Fibroblast of lung (primary cell): ENCODE data around the gene PIK3CA. TPM values are rescaled to one million over a fixed set of nuclear protein-coding genes. Genes with fewer than 3 reads are reported as not detected.
A peak's percentile ranks its signal among the peaks of the same experiment; 100 is the strongest.

Experiments used
- DNase-seq, 2 donors: peaks; one replicate each; pipeline versions ENCODE4 v3.0.0 to v3.0.0-alpha.2; 2010; ENCODE audit warnings: low read depth in 2 of 2
- H2AFZ ChIP-seq: 2 replicates; pipeline ENCODE4 v1.5.1; 2012; ENCODE audit warnings: low read length, control low read depth, inconsistent platforms
- H3K27ac ChIP-seq: 2 replicates; pipeline ENCODE4 v1.5.1; 2011; ENCODE audit warnings: low read length, control low read depth; ENCODE audit not compliant: insufficient read depth
- H3K27me3 ChIP-seq: 2 replicates; pipeline ENCODE4 v1.5.1; 2011; ENCODE audit warnings: mild to moderate bottlenecking, low read length; ENCODE audit not compliant: control insufficient read depth, insufficient read depth
- H3K36me3 ChIP-seq: 2 replicates; pipeline ENCODE4 v1.5.1; 2011; ENCODE audit warnings: low read length; ENCODE audit not compliant: control insufficient read depth, insufficient read depth
- H3K4me1 ChIP-seq: 2 replicates; pipeline ENCODE4 v1.5.1; 2011; ENCODE audit warnings: low read length; ENCODE audit not compliant: control insufficient read depth, insufficient read depth; ENCODE audit errors: extremely low read depth
- H3K4me2 ChIP-seq: 2 replicates; pipeline ENCODE4 v1.5.1; 2011; ENCODE audit warnings: low read length, control low read depth; ENCODE audit not compliant: insufficient read depth; ENCODE audit errors: extremely low read depth
- H3K4me3 ChIP-seq, 4 experiments: fragments of 200-600 bp in 1 of 4; sonication (generic) in 1 of 4; replicated peaks in 1 of 4; 2 replicates each; pipeline ENCODE4 v1.5.1; 2011 to 2016; ENCODE audit warnings: low read length in 4 of 4, low read depth in 3 of 4, mild to moderate bottlenecking in 3 of 4, control low read depth in 2 of 4, inconsistent platforms in 1 of 4, mixed read lengths in 1 of 4; ENCODE audit not compliant: insufficient read depth in 1 of 4; ENCODE audit errors: control extremely low read depth in 1 of 4
- H3K79me2 ChIP-seq: 2 replicates; pipeline ENCODE4 v1.5.1; 2012; ENCODE audit warnings: mild to moderate bottlenecking, low read length, inconsistent platforms; ENCODE audit not compliant: control insufficient read depth, insufficient read depth
- H3K9ac ChIP-seq: 2 replicates; pipeline ENCODE4 v1.5.1; 2011; ENCODE audit warnings: mild to moderate bottlenecking, low read length, control low read depth; ENCODE audit not compliant: insufficient read depth
- H3K9me3 ChIP-seq: 2 replicates; pipeline ENCODE4 v1.5.1; 2012; ENCODE audit warnings: low read depth, low read length; ENCODE audit not compliant: control insufficient read depth, insufficient read depth
- H4K20me1 ChIP-seq: 2 replicates; pipeline ENCODE4 v1.5.1; 2011; ENCODE audit warnings: low read length; ENCODE audit not compliant: control insufficient read depth, insufficient read depth; ENCODE audit errors: extremely low read depth
- EZH2 ChIP-seq: IDR thresholded peaks from 2 replicates; pipeline ENCODE4 v1.5.1; 2012; ENCODE audit warnings: low read length, control low read depth, mild to moderate bottlenecking; ENCODE audit errors: missing control alignments
- polyA plus RNA-seq, 2 donors: library from polyadenylated mRNA; depleted of rRNA in 1 of 2; stranded (reverse) in 1 of 2; unstranded in 1 of 2; fragments of >200 nt; gene quantifications; 2 replicates each; pipeline ENCODE4 v1.2.1, GENCODE V29; 2011 to 2012; ENCODE audit warnings: missing spikeins in 1 of 2
- total RNA-seq: library from RNA; depleted of rRNA; stranded (reverse); fragments of >200 nt; gene quantifications from 2 replicates; pipeline ENCODE4 v1.2.1, GENCODE V29; 2014
- TF ChIP-seq, protein P1 (sequence below), 2 donors: IDR thresholded peaks in 1 of 2; conservative IDR thresholded peaks in 1 of 2; 1 replicate in 1 of 2; 2 replicates in 1 of 2; pipeline ENCODE4 v1.5.1; 2011 to 2012; ENCODE audit warnings: low read length in 2 of 2, control low read depth in 1 of 2, inconsistent platforms in 1 of 2, low read depth in 1 of 2, mild to moderate bottlenecking in 1 of 2

PIK3CA gene
- total and polyA plus RNA-seq, 2 donors (not counting 1 experiment from before 2014, with no cell fraction given): 20.8 to 28.9 TPM

GRCh38 chr3:179181021-179181472, 32.9 kb downstream of the PIK3CA start:
- Histone ChIP-seq H4K20me1 (no peaks in the 10 kb centered on the region), H3K4me2 (peak overlapping the region; percentile 77), H3K27me3 (no peaks in the 10 kb centered on the region), H2AFZ (no peak overlapping the region), H3K9me3 (no peaks in the 10 kb centered on the region), H3K4me1 (peaks cover 14% of the 10 kb centered on the region), H3K79me2 (peaks cover 17% of the 10 kb centered on the region), H3K4me3 (peak overlapping the region in 1 of 4 experiments; percentile 15), H3K27ac (peak overlapping the region; percentile 58), H3K9ac (no peak overlapping the region), H3K36me3 (no peaks in the 10 kb centered on the region)
- peak; percentile 62 to 85 for DNase-seq
- TF ChIP-seq, protein P1, sequence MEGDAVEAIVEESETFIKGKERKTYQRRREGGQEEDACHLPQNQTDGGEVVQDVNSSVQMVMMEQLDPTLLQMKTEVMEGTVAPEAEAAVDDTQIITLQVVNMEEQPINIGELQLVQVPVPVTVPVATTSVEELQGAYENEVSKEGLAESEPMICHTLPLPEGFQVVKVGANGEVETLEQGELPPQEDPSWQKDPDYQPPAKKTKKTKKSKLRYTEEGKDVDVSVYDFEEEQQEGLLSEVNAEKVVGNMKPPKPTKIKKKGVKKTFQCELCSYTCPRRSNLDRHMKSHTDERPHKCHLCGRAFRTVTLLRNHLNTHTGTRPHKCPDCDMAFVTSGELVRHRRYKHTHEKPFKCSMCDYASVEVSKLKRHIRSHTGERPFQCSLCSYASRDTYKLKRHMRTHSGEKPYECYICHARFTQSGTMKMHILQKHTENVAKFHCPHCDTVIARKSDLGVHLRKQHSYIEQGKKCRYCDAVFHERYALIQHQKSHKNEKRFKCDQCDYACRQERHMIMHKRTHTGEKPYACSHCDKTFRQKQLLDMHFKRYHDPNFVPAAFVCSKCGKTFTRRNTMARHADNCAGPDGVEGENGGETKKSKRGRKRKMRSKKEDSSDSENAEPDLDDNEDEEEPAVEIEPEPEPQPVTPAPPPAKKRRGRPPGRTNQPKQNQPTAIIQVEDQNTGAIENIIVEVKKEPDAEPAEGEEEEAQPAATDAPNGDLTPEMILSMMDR (conservative IDR thresholded peaks at IDR 0.05 in 1 of 2, IDR thresholded peaks at IDR 0.05 in 1 of 2; ENCODE audit: low read depth in 1 of 2, low read length in 2 of 2): no peak
- no peak for TF ChIP-seq EZH2

GRCh38 chr3:179181993-179182551, 33.9 kb downstream of the PIK3CA start:
- Histone ChIP-seq H3K27ac (no peak overlapping the region), H3K9me3 (no peaks in the 10 kb centered on the region), H2AFZ (no peak overlapping the region), H4K20me1 (no peaks in the 10 kb centered on the region), H3K4me1 (peaks cover 14% of the 10 kb centered on the region), H3K79me2 (peaks cover 14% of the 10 kb centered on the region), H3K4me2 (peak overlapping the region; percentile 16), H3K9ac (no peak overlapping the region), H3K36me3 (no peaks in the 10 kb centered on the region), H3K4me3 (no peak overlapping the region), H3K27me3 (no peaks in the 10 kb centered on the region)
- TF ChIP-seq, protein P1 (conservative IDR thresholded peaks at IDR 0.05 in 1 of 2, IDR thresholded peaks at IDR 0.05 in 1 of 2; ENCODE audit: low read depth in 1 of 2, low read length in 2 of 2): no peak
- TF ChIP-seq EZH2: no peak
- peak in 1 of 2 donors; percentile 56 for DNase-seq

- Histone ChIP-seq H3K79me2 (peaks cover 15% of the 10 kb centered on the region), H4K20me1 (no peaks in the 10 kb centered on the region), H3K27ac (no peak overlapping the region), H3K9ac (no peak overlapping the region), H3K4me3 (no peak overlapping the region), H3K4me2 (no peak overlapping the region), H2AFZ (no peak overlapping the region), H3K36me3 (no peaks in the 10 kb centered on the region), H3K4me1 (peaks cover 14% of the 10 kb centered on the region), H3K9me3 (no peaks in the 10 kb centered on the region), H3K27me3 (no peaks in the 10 kb centered on the region)
- TF ChIP-seq, protein P1 (conservative IDR thresholded peaks at IDR 0.05 in 1 of 2, IDR thresholded peaks at IDR 0.05 in 1 of 2; ENCODE audit: low read depth in 1 of 2, low read length in 2 of 2): no peak
- no peak for TF ChIP-seq EZH2
- no peak for DNase-seq
Observed at GRCh38 chr3:179182902-179183301, 34.7 kb downstream of the PIK3CA start.
